ENCODE results near the gene FBXO44.
"Not testable (repeated sequence)": the region's sequence is repeated elsewhere in the genome, so short reads cannot be mapped to it uniquely, and the experiment has no call there.

GRCh38 chr1:11642418-11643017 lies 12.2 kb upstream of the FBXO44 start:
- not testable (repeated sequence) for TF ChIP-seq ISL1, ZFP30, CSDC2, ZFP3, RARB, SNAI2, ESRRG (CRISPR knock-in tag; IDR thresholded peaks at IDR 0.05)
